ENCODE measurements around the gene ADGRD1.

DNA sequence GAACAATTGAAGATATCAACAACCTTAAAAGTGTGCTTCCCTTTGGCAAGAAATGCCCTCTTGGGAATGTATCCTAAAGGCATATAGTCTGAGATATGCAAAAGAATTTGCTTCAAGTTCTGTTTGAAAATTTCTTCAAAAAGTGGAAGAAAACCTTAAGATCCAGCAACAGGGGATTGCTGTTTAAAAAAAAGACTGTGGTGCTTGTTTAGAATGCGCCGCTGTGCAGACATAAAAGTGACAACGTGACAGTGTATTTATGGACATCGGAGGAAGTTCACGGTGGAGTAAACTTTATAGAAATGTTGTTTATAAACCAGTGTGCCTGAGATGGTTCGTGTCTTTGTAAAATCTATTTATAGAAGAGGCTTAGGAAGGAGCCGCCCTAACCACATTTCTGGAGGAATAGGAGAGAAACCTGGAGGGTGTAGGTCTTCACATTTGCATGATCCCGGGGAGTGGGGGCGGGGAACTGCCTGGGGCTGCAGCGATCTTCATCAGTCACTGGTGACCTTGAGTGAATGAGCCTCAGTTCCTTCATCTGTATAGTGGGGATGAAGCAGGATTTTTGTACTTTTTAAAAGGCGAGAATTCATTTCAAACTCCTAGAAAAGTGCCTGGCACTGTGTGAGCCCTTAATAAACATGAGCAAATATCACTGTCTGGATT lies 27.5 kb downstream of the ADGRD1 start:
- TF ChIP-seq, protein P1, sequence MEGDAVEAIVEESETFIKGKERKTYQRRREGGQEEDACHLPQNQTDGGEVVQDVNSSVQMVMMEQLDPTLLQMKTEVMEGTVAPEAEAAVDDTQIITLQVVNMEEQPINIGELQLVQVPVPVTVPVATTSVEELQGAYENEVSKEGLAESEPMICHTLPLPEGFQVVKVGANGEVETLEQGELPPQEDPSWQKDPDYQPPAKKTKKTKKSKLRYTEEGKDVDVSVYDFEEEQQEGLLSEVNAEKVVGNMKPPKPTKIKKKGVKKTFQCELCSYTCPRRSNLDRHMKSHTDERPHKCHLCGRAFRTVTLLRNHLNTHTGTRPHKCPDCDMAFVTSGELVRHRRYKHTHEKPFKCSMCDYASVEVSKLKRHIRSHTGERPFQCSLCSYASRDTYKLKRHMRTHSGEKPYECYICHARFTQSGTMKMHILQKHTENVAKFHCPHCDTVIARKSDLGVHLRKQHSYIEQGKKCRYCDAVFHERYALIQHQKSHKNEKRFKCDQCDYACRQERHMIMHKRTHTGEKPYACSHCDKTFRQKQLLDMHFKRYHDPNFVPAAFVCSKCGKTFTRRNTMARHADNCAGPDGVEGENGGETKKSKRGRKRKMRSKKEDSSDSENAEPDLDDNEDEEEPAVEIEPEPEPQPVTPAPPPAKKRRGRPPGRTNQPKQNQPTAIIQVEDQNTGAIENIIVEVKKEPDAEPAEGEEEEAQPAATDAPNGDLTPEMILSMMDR (IDR thresholded peaks at IDR 0.05; ENCODE audit: low read depth, low read length, poor library complexity, severe bottlenecking), result no peak
- no peak for TF ChIP-seq EZH2phosphoT487 (IDR thresholded peaks at IDR 0.05; ENCODE audit: borderline replicate concordance, low read length)
